HG02884 (cell line): ENCODE measurements around the gene PYGB.

Experiments used
- ATAC-seq: cut with Tn5 transposase; IDR thresholded peaks from one replicate; pipeline ENCODE4 v1.9.1; 2021; ENCODE audit warnings: mild to moderate bottlenecking, moderate library complexity; ENCODE audit not compliant: unreplicated experiment

The PYGB gene

DNA sequence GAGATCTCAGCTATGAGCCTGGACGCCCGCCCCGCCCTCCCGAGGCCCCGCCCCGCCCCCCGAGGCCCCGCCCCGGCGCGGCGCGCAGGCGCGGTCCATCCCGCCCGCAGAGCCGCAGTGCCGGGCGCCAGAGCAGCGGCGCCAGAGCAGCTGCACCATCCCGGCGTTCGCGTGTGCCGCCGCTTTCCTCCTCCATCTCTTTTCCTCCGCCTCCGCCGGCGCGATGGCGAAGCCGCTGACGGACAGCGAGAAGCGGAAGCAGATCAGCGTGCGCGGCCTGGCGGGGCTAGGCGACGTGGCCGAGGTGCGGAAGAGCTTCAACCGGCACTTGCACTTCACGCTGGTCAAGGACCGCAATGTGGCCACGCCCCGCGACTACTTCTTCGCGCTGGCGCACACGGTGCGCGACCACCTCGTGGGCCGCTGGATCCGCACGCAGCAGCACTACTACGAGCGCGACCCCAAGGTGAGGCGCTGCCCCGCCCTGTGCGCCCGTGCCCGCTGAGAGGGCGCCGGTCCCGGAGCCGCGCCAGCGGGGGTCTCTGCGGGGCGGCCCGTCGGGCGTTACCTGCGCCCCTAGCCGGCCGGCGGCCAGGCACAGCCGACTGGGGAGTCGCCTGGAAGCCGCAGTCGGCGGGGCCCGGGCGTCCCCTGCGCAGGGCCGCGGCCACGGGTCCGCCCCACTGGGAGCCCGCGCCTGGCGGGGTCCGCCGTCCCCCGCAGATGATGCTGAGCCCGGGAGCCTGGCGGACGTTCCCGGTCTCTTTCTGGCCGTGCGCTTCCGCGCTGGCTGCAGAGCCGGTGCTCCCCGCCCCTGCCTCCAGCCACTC is at the start of gene PYGB:
Gene PYGB, plus strand, starts transcription at position 130 of the 830 bp plus-strand sequence. Its CDS starts 94 bp downstream, at position 224.
- peak; percentile 65 for ATAC-seq

- ATAC-seq, result no peak
These were observed 49.1 kb upstream of the PYGB start for GRCh38 chr20:25198663-25199383.

DNA sequence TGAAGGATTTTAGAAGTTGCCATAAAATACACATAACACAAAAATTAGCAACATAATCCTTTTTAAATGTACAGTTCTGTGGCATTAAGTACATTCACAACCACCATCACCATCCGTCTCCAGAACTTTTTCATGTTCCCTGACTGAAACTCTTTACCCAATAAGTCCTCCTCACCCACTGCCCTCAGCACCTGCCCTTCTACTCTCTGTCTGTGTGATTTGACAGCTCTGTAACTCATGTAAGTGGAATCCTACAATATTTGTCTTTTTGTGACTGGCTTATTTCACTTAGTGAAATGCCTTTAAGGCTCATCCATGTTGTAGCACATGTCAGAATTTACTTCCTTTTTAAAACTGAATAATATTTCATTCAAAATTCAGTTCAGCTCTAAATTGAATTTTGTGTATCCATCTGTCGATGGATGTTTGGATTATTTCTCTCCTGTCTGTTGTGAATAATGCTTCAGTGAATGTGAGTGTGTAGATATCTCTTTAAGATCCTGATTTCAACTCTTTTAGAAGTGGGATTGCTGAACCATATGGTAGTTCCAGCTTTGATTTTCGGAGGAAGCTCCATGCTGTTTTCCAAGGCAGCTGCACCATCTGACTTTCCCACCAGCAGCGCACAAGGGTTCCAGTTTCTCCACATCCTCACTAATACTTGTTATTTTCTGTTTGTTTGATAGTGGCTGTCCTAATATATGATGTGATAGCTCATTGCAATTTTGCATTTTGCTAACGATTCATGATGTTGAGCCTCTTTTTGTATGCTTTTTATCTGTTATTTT is 48.2 kb upstream of the PYGB start:
- ATAC-seq, result no peak

DNA sequence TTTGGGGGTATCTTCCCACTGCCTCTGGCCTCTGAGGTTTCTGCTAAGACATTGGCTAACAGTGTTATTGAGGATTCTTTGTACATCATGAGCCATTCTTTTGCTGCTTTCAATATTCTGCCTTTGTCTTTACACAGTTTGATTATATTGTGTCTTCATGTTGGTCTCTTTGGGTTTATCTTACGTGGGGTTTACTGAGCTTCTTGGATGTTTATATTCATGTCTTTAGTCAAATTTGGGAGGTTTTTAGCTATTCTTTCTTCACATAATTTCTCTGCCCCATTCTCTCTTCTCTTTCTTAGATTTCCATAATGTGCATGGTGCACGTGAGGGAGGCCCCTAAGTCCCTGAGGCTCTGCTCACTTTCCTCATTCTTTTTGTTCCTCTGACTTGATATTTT is 44.8 kb upstream of the PYGB start:
- ATAC-seq, result no peak

DNA sequence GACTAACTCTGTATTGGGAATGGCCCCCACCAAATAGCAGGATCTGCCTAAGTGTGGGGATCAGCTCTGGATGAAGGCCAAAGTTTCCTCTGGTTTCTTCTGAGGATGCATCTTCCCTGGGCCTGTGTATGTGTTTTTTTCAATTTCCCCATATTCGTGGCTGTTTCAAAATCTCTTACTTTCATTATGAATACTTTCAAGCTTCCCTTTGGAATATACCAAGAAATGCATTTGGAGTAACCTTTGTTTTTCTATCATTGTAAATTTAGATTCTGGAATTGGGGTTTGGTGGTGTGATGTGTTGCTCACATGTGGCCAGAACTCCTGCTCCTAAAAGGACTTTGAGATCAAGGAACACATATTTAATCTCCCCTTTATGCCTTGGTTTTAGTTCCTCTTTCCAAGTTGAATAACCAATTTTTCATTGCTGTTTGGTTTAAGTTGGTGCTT is 44.0 kb upstream of the PYGB start:
- ATAC-seq, result no peak

GRCh38 chr20:25204550-25205276 is 43.2 kb upstream of the PYGB start:
- ATAC-seq, result no peak

DNA sequence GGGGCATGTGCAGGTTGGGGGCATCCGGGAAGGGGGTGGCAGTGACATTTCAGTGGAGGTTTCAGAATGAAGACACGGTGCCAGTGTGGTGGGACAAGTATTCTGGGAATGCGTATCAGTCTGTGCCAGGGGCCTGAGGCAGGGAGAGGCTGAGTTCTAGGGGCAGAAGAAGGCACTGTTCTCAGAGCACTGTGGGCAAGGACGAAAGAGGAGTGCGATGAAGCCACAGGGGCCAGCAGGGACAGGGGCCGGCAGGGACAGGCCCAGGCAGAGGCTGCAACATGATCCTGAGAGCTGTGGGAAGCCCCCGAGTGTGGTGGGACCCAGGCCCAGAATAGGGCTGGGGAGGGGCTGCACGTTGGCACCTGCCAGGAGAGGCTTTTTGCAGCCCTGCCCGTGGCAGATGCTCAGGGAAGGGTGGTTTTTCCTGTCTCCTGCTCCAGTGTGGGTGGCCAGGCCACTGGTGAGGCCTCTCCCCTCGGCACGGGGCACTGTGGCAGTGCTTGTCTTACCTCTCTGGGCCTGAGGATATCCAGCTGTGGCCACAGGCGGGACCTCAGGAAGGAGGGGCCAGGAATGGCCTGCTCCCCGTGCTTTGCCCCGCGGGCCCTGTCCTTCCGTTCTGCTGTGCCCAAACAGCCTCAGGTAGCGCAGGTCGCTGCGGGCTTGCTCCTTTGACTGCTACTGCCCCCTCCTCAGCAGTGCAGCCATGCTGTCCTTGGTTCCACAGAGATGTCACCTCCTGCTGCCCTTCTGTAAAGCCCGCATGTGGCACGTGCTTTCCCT is 42.4 kb upstream of the PYGB start:
- ATAC-seq, result no peak

DNA sequence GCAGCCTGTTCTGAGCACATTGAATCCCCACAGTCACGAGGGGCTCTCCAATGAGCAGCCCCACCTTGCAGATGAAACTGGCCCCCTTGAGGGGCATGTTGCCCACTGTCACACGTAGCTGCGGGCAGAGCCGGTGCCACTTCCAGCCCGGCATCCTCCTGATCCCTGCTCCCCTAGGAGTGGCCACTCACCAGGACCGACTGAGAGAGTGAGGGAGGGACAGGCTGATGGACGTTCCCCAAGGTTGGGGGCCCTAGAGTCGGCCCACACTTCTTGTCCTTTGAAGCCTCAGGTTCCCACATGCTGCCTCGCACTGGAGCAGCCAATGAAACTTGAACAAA is 41.9 kb upstream of the PYGB start:
- no peak for ATAC-seq

DNA sequence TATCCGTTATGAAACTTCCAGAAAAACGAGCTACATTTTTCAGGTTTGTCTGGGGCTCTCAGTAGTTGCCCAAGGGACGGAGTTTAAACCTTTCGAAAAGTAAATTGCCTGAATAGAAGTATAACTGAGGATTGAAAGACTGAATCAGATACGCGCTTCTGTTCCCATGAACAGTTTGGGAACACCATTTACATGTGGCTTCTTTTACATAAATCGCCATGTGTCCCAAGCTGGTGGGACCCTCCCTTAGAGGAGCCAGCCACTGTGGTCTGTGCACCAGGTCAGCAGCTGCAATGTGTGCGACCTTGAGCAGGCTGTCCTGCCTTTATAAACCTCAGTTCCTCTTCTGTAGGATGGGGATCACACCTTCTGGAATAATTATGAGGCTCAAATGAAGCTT is 41.3 kb upstream of the PYGB start:
- ATAC-seq, result no peak

- no peak for ATAC-seq
These were observed 40.5 kb upstream of the PYGB start for GRCh38 chr20:25207149-25207959.

DNA sequence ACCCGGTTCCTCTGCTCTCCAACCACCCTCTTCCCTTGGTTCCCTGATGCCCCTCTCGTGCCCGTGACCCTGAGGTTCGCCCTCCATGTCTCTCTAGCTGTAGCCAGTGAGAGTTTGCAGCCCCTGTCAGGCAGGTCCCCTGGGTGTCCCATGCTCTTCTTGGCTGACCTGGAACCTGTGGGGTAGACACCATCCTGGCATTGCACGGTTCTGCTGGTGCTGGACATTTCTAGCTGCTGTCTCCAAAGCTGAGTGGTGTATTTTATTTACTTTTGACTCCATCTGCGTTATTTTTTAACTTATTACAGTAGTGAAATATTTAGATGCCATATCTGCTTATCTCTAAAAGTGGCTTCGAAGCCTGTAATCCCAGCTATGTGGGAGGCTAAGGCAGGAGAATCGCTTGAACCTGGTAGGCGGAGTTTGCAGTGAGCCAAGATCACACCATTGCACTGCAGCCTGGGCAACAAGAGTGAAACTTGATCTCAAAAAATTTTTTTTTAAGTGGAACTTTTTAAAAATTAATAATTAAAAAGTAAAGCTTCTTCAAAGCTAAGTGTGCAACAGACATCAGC is 39.8 kb upstream of the PYGB start:
- ATAC-seq, result no peak

DNA sequence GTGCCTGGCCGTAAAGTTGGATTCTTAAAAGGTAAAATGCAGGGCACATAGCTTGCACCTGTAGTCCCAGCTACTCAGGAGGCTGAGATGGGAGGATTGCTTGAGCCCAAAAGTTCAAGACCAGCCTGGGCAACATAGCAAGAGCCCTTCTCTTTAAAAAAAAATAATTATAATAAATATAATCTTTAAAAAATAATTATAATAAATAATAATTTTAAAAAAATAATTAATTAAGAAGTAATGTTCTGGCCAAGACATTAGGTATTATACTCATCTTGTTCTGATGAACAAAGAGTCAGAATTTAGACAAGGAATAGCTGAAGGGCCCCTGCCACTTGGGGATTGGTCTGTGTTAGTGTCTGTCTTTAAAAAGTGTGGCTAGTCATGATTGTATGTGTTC is 38.5 kb upstream of the PYGB start:
- no peak for ATAC-seq

DNA sequence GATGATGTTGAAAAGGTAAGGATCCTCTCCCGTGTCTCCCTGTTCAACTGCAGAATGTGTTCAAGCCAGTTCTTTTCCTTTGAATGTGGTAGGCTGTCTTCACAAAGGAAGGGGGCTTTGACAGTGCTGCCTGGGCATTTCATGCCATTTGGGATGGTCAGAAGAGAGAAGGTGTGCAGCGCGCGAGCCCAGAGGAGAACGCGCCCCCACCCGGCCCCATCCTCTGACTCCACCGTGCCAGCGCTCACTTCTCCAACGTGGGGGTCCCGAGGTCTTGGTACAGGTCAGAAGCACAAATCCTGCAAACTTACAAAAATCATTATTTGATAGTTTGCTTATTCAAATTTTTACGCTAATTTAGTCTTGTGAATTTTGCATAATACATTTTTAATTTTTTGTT is 38.0 kb upstream of the PYGB start:
- ATAC-seq, result no peak

DNA sequence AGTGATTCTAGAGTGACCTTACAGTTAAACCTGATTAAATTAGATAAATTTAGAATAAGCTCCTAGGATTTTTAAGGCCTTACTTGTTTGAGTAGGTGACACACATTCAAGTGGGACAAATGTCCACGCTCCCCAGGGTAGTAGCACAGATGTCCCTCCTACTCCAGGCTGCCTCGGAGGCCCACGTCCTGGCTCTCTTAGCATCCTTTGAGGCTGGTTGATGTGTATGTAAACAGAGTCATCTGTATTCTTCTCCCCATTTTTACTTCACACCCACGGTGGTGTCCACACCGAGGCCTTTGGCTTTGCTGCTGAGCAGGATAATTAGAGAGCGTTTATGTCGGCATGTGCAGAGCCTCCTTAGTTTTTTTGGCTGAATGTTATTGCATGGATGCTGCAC is 36.6 kb upstream of the PYGB start:
- no peak for ATAC-seq

DNA sequence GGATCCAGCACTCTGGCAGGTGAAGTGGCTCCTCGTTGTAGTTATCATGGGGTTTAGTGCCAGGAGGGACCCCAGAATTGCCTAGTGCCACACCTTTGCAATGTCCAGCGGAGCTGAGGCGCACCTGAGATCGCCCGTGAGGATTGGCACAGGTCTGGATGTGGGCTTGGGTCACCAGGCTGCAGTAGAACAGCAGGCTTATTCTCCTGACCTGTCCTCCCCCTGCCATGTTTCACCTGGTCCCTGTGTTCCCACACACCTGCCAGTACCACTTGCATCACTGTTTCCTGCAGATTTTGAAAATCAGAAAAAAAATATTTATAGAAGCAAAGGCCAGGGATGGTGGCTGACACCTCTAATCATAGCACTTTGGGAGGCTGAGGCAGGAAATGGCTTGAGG is 35.6 kb upstream of the PYGB start:
- no peak for ATAC-seq

DNA sequence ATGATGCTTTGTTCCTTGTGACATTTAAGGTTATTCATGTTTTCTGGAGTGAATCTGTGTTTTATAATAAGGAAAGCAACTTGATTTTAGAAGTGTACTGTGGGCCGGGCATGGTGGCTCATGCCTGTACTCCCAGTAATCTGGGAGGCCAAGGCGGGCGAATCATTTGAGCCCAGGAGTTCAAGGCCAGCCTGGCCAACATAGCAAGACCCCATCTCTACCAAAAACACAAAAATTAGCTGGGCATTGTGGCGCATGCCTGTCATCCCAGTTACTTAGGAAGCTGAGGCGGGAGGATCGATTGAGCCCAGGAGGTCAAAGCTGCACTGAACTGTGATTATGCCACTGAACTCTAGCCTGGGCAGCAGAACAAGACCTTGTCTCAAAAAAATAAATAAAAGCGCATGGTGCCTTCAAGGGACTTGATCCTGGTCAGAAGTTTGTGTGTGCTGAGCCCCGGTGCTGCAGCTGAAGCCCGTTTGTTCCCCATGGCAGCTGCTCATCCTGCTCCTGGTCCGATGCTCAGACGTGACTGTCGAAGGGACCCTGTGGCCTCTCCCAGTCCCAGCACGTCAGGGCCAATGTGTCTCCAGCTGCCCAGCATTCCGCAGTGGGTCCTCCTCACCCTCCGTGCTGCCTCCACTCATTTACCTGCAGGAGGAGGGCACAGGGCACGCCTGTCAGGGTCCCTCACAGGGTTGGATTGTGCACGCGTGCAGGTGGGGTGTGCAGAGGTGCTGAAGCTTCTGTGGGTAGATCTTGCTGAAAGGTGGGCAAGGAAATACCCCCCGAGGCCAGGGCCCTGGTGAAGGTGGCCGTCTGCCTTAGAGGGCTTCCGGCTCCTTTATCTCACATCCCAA is 34.1 kb upstream of the PYGB start:
- no peak for ATAC-seq

DNA sequence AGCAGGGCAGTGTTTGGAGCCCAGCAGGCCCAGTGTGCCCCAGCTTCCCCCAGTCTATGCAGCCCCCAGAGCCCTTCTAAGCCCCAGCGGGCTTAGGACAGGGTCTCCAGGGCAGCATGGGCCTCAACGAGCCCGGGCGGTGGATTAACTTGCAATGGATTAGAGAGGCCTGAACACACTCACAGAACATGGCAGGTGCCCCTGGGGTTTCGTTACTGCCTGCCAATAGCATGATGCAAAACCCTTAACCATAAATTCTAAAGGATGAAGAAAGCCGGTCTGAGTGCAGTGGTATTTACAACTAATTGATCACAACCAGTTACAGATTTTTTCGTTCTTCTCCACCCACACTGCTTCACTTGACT is 33.5 kb upstream of the PYGB start:
- ATAC-seq, result no peak

DNA sequence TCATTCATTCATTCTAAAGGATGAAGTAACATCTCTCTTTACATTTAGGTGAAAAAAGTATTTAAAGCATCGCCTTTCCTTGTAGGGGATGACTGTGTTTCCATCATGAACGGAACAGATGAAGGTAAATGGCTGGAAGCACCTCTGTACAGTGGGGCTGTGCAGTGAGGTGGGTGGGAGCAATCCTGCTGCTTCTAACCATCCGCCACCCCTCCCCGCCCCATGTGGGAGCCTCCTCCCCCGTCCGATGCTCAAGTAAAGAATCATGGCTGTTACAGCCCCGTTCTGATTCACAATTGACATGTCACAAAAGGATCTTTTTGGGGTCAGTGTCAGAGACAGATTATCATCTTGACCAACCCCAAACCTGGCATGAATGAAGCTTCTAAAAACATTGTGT is 33.1 kb upstream of the PYGB start:
- ATAC-seq, result no peak
